GM12878 (cell line): ENCODE results near the gene RASAL1. TPM values are rescaled to one million over a fixed set of nuclear protein-coding genes. Genes with fewer than 3 reads are reported as not detected.

Experiments
- ATAC-seq: fragments of 200-7000 bp; cut with Tn5 transposase; 3 replicates; pipeline ENCODE4 v1.9.1; 2020; ENCODE audit warnings: mild to moderate bottlenecking, moderate library complexity
- BruUV-seq: library from RNA; stranded (reverse); fragments of 400-500 nt; replicated peaks from 2 replicates; lab custom pipeline; 2021; lab: Mats Ljungman, UMichigan
- CTCF ChIA-PET: fragments of 300-600 bp; sonication (Branson Sonifier 250); formaldehyde crosslinking; extraction: SDS; loops from one replicate; lab custom pipeline; 2021; ENCODE audit warnings: inconsistent platforms; lab: Yijun Ruan, JAX
- POLR2A ChIA-PET: fragments of 350-600 bp; formaldehyde crosslinking; extraction: SDS; loops from one replicate; lab custom pipeline; 2021; ENCODE audit warnings: inconsistent platforms; lab: Charles Lee
- RAD21 ChIA-PET: fragments of 300-600 bp; sonication (Branson Sonifier 250); formaldehyde crosslinking; loops from one replicate; lab custom pipeline; 2023; ENCODE audit warnings: antibody characterized with exemption; ENCODE audit not compliant: unreplicated experiment; lab: Charles Lee
- SMC1A ChIA-PET: fragments of 300-600 bp; sonication (Branson Sonifier 250); formaldehyde crosslinking; loops from one replicate; lab custom pipeline; 2023; ENCODE audit not compliant: unreplicated experiment, uncharacterized antibody; lab: Charles Lee
- DNase-seq: peaks from one replicate; pipeline ENCODE4 v3.0.0-alpha.2; 2011; ENCODE audit warnings: low read depth, low spot score
- FAIRE-seq: peaks from 3 replicates; lab custom pipeline; 2011; peaks lifted over from hg19 to GRCh38; lab: Jason Lieb, UNC
- H2AFZ ChIP-seq: 2 replicates; pipeline ENCODE4 v1.6.0; 2011; ENCODE audit warnings: low read depth, low read length, control low read depth; ENCODE audit not compliant: control insufficient read depth
- H3K27ac ChIP-seq: 2 replicates; pipeline ENCODE4 v1.5.1; 2011; ENCODE audit warnings: control low read depth; ENCODE audit not compliant: control insufficient read depth, insufficient read depth
- H3K27me3 ChIP-seq, 2 experiments: replicated peaks in 1 of 2; 2 replicates each; pipeline versions ENCODE4 v1.6.0 to v1.6.1; 2011; ENCODE audit warnings: low read length in 1 of 2; ENCODE audit not compliant: control insufficient read depth in 2 of 2, insufficient read depth in 2 of 2
- H3K36me3 ChIP-seq, 2 experiments: 2 replicates each; pipeline ENCODE4 v1.5.1; 2011; ENCODE audit warnings: low read length in 1 of 2; ENCODE audit not compliant: control insufficient read depth in 2 of 2, insufficient read depth in 2 of 2
- H3K4me1 ChIP-seq: 2 replicates; pipeline ENCODE4 v1.6.1; 2011; ENCODE audit warnings: mild to moderate bottlenecking, low read length, moderate library complexity, mixed read lengths; ENCODE audit not compliant: control insufficient read depth, insufficient read depth
- H3K4me2 ChIP-seq: 2 replicates; pipeline ENCODE4 v1.6.0; 2011; ENCODE audit warnings: control low read depth; ENCODE audit not compliant: control insufficient read depth, insufficient read depth
- H3K4me3 ChIP-seq: fragments of 200-600 bp; sonication (generic); 2 replicates; pipeline ENCODE4 v1.5.1; 2016
- H3K79me2 ChIP-seq: 2 replicates; pipeline ENCODE4 v1.6.0; 2011; ENCODE audit warnings: low read length; ENCODE audit not compliant: control insufficient read depth, insufficient read depth
- H3K9ac ChIP-seq: 2 replicates; pipeline ENCODE4 v1.8.0; 2011; ENCODE audit warnings: low read length, control low read depth, mixed read lengths; ENCODE audit not compliant: control insufficient read depth, insufficient read depth
- H3K9me3 ChIP-seq: replicated peaks from 3 replicates; pipeline ENCODE4 v1.5.1; 2011; ENCODE audit warnings: mild to moderate bottlenecking, low read length; ENCODE audit not compliant: control insufficient read depth, insufficient read depth
- H4K20me1 ChIP-seq: 2 replicates; pipeline ENCODE4 v1.6.0; 2011; ENCODE audit not compliant: control insufficient read depth, insufficient read depth
- BCLAF1 ChIP-seq: fragments of 450-650 bp; IDR thresholded peaks from 2 replicates; pipeline ENCODE4 v1.6.1; 2017; ENCODE audit warnings: antibody characterized with exemption, mild to moderate bottlenecking, moderate library complexity
- BHLHE40 ChIP-seq, 2 experiments: fragments of 450-650 bp in 1 of 2; IDR thresholded peaks; 2 replicates each; pipeline ENCODE4 v1.6.1; 2011 to 2017; ENCODE audit warnings: low read depth in 2 of 2, borderline replicate concordance in 1 of 2, improper control_type of control experiment in 1 of 2, low read length in 1 of 2, mild to moderate bottlenecking in 1 of 2
- CHD2 ChIP-seq: IDR thresholded peaks from 2 replicates; pipeline ENCODE4 v1.6.1; 2011; ENCODE audit warnings: low read depth, low read length, improper control_type of control experiment, borderline replicate concordance
- EGR1 ChIP-seq, 2 experiments: IDR thresholded peaks; 1 replicate in 1 of 2; 2 replicates in 1 of 2; pipeline ENCODE4 v1.6.1; 2011 to 2012; ENCODE audit warnings: low read depth in 2 of 2, low read length in 2 of 2, borderline replicate concordance in 1 of 2, mild to moderate bottlenecking in 1 of 2, moderate library complexity in 1 of 2
- IKZF1 ChIP-seq: fragments of 450-650 bp; conservative IDR thresholded peaks from 2 replicates; pipeline ENCODE4 v1.6.1; 2017; ENCODE audit warnings: antibody characterized with exemption, mild to moderate bottlenecking
- IKZF2 ChIP-seq, 2 experiments: fragments of 450-650 bp; IDR thresholded peaks; 2 replicates each; pipeline ENCODE4 v1.6.1; 2017; ENCODE audit warnings: mild to moderate bottlenecking in 2 of 2, moderate library complexity in 2 of 2
- IRF4 ChIP-seq: IDR thresholded peaks from 2 replicates; pipeline ENCODE4 v1.6.1; 2011; ENCODE audit warnings: low read depth, low read length
- LARP7 ChIP-seq: fragments of 450-650 bp; IDR thresholded peaks from 2 replicates; pipeline ENCODE4 v1.6.1; 2017; ENCODE audit warnings: mild to moderate bottlenecking
- MYB ChIP-seq: fragments of 150-350 bp; IDR thresholded peaks from 2 replicates; pipeline ENCODE4 v1.6.1; 2014; ENCODE audit warnings: mild to moderate bottlenecking, low read depth, low read length, borderline replicate concordance
- PAX5 ChIP-seq: IDR thresholded peaks from 2 replicates; pipeline ENCODE4 v1.6.1; 2011; ENCODE audit warnings: low read depth, low read length, borderline replicate concordance
- PML ChIP-seq: IDR thresholded peaks from 2 replicates; pipeline ENCODE4 v1.6.1; 2012; ENCODE audit warnings: low read length, inconsistent platforms
- POU2F2 ChIP-seq: IDR thresholded peaks from 3 replicates; pipeline ENCODE4 v1.6.1; 2011; ENCODE audit warnings: low read depth, mild to moderate bottlenecking, low read length, borderline replicate concordance
- RELA ChIP-seq: fragments of 450-650 bp; IDR thresholded peaks from 2 replicates; pipeline ENCODE4 v1.8.0; 2014; ENCODE audit warnings: borderline replicate concordance; ENCODE audit not compliant: partially characterized antibody
- SPI1 ChIP-seq: IDR thresholded peaks from 2 replicates; pipeline ENCODE4 v1.6.1; 2011; ENCODE audit warnings: low read depth, mild to moderate bottlenecking, low read length, moderate library complexity, borderline replicate concordance; ENCODE audit not compliant: insufficient read depth
- ZBTB33 ChIP-seq: fragments of 450-650 bp; IDR thresholded peaks from 2 replicates; pipeline ENCODE4 v1.6.1; 2017; ENCODE audit warnings: mild to moderate bottlenecking
- WGBS: methylation state at CpG from one replicate; pipeline ENCODE4 v1.1.6; 2016; ENCODE audit warnings: low lambda C conversion rate; ENCODE audit not compliant: insufficient replicate concordance, insufficient coverage; ENCODE audit errors: missing lambda C conversion rate; 5-methylcytosine and 5-hydroxymethylcytosine counted together
- in situ Hi-C: fragments of 300-500 bp; cut with MboI; formaldehyde crosslinking; loops from 9 replicates; pipeline ENCODE4 v1.14.3; 2018; ENCODE audit warnings: mixed read lengths
- intact Hi-C: fragments of 100-400 bp; cut with micrococcal nuclease; formaldehyde crosslinking; loops from one replicate; pipeline ENCODE4 v1.14.2; 2022; ENCODE audit not compliant: unreplicated experiment
- polyA plus RNA-seq, 11 experiments: library from polyadenylated mRNA; depleted of rRNA in 4 of 11; unstranded in 6 of 11; stranded (reverse) in 5 of 11; fragments of >200 nt; fragmentation: Nextera tagmentation in 4 of 11; fragmentation: Illumina TruSeq in 1 of 11; extraction: Ambion mirVana in 4 of 11; extraction: Trizol in 1 of 11; gene quantifications; 1 replicate in 1 of 11; 2 replicates in 10 of 11; pipeline versions ENCODE4 v1.2.1 to v1.2.3, GENCODE V29; 2011 to 2016; ENCODE audit warnings: inconsistent platforms in 2 of 11, missing spikeins in 2 of 11, low read depth in 1 of 11
- total RNA-seq, 4 experiments: library from RNA; depleted of rRNA in 3 of 4; stranded (reverse); fragments of >200 nt in 3 of 4; fragmentation: Illumina TruSeq in 1 of 4; extraction: Trizol in 1 of 4; gene quantifications; 2 replicates each; pipeline versions ENCODE4 v1.2.1 to v1.2.3, GENCODE V29; 2013 to 2021
- TF ChIP-seq, protein P1 (sequence below): IDR thresholded peaks from 2 replicates; pipeline ENCODE4 v1.6.1; 2012; ENCODE audit warnings: low read depth, low read length, improper control_type of control experiment

RASAL1 gene
- total and polyA plus RNA-seq, 10 of the 15 experiments (the other 5 are each of a cell fraction or from before 2014, with no cell fraction given): 0.12 to 1.0 (median 0.52) TPM; not detected in 6

GRCh38 chr12:113136990-113137511 lies 1.5 kb upstream of the RASAL1 start (continued):
- no peak for TF ChIP-seq BHLHE40 (IDR thresholded peaks at IDR 0.05; ENCODE audit: borderline replicate concordance in 1 of 2, low read depth in 2 of 2, low read length in 1 of 2)
- no peak for TF ChIP-seq ZBTB33

DNA sequence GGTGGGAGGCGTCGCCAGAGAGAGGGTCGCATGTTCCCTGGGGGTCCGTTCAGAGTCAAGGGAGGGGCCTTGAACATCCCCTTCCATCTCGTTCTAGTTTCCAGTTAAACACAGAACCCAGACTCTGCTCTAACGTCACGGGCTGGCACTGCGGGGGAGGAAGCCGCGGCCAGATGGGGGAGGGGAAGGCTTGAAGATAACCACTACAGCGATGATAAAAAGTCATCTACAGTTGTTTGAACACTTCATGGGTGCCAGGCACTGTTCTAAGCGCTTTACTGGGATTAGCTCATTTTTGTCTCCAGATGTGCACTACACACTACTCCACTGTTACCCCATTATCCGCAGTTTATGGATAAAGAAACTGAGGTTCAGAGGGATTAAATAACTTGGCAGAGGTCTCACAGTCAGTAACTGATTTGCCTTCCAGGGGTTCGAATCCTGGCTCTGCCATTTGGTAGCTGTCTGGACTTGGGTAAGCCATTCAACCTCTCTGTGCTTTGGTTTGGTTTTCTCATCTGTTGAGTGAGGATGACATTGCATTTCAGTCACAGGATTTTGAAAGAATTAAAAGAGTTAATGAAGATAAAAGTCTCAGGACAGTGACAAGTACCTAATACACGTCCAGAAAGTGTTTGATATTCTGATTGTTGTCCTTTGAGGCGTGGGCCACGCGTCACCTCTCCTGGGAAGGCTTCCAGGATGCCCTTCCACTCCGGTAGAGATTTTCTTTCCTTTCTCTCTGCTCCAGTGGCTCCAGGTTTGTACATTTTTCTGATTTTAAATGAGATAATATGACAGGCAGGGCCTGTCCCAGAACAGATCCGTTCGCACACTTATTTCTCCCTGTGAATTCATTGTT lies 798 bp upstream of the RASAL1 start:
- Histone ChIP-seq H3K4me2 (peak overlapping the region; percentile 50; the same call in 1 of the 2 replicates), H4K20me1 (no peaks in the 10 kb centered on the region), H3K4me1 (no peaks in the 10 kb centered on the region), H3K79me2 (no peaks in the 10 kb centered on the region), H3K9ac (no peak overlapping the region), H3K9me3 (no peaks in the 10 kb centered on the region), H3K36me3 (no peaks in the 10 kb centered on the region), H3K27me3 (no peaks in the 10 kb centered on the region; a peak in 2 of 4 replicates), H3K4me3 (no peak overlapping the region), H3K27ac (no peak overlapping the region), H2AFZ (no peak overlapping the region)
- ChIA-PET CTCF (interaction anchor here (1.0 to 1.6 kb wide), 3 partner anchors 37 to 88 kb away, joined by 3 to 5 read pairs (median 4); no protein-coding TSS in a partner anchor), POLR2A (interaction anchor here (0.6 kb wide), 1 partner anchor 129 kb away, joined by 3 read pairs; no protein-coding TSS in a partner anchor), SMC1A (no interaction called here), RAD21 (interaction anchor here (0.8 to 1.3 kb wide), 3 partner anchors 17 to 87 kb away, joined by 3 to 6 read pairs (median 3); no protein-coding TSS in a partner anchor)
- in situ Hi-C loops: no loop called here
- DNase-seq (no peak), ATAC-seq (peak; percentile 54), FAIRE-seq (no peak)
- WGBS: 20% methylated on average over 21 of the region's 21 CpGs
- no TSS peak for BruUV-seq
- intact Hi-C loops: no loop called here
- TF ChIP-seq PAX5 (no peak), IKZF2 (IDR thresholded peaks at IDR 0.05) (no peak; a peak in 1 of 4 replicates), BCLAF1 (no peak), SPI1 (no peak), EGR1 (IDR thresholded peaks at IDR 0.05; ENCODE audit: borderline replicate concordance in 1 of 2, low read depth in 2 of 2, low read length in 2 of 2) (peak in 1 of 2 experiments; percentile 54; a peak in 2 of 3 replicates), POU2F2 (no peak), MYB (no peak), LARP7 (no peak), RELA (no peak), PML (no peak), IRF4 (no peak), CHD2 (0 out of 2 replicates have a peak, but pooled peaks have one; percentile 36), IKZF1 (0 out of 2 replicates have a peak, but pooled peaks have one; percentile 17)
- TF ChIP-seq, protein P1, sequence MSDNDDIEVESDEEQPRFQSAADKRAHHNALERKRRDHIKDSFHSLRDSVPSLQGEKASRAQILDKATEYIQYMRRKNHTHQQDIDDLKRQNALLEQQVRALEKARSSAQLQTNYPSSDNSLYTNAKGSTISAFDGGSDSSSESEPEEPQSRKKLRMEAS: no peak
